CD14-positive monocyte (primary cell): ENCODE results near the gene SMARCA4. TPM values are rescaled to one million over a fixed set of nuclear protein-coding genes. Genes with fewer than 3 reads are reported as not detected.

Experiments
- DNase-seq, 3 donors: peaks; one replicate each; pipeline ENCODE4 v3.0.0-alpha.2; 2011 to 2022
- H2AFZ ChIP-seq: 2 replicates; pipeline ENCODE4 v1.6.0; 2012; ENCODE audit warnings: mild to moderate bottlenecking, low read depth, low read length, inconsistent platforms; ENCODE audit not compliant: insufficient read depth, poor library complexity, severe bottlenecking
- H3K27ac ChIP-seq, 2 donors: 1 replicate in 1 of 2; 2 replicates in 1 of 2; pipeline ENCODE4 v1.5.1; 2012 to 2013; ENCODE audit warnings: low read length in 2 of 2, control low read depth in 1 of 2, inconsistent platforms in 1 of 2, low read depth in 1 of 2, mild to moderate bottlenecking in 1 of 2
- H3K27me3 ChIP-seq, 2 donors: one replicate each; pipeline versions ENCODE4 v1.6.0 to v1.6.1; 2011 to 2013; ENCODE audit warnings: low read length in 2 of 2; ENCODE audit not compliant: control insufficient read depth in 2 of 2, insufficient read depth in 2 of 2
- H3K36me3 ChIP-seq, 2 donors: replicated peaks in 1 of 2; 1 replicate in 1 of 2; 2 replicates in 1 of 2; pipeline versions ENCODE4 v1.5.1 to v1.6.1; 2012 to 2013; ENCODE audit warnings: low read length in 2 of 2, control low read depth in 1 of 2, inconsistent platforms in 1 of 2, mild to moderate bottlenecking in 1 of 2; ENCODE audit not compliant: insufficient read depth in 2 of 2, control insufficient read depth in 1 of 2
- H3K4me1 ChIP-seq, 2 donors: 1 replicate in 1 of 2; 2 replicates in 1 of 2; pipeline versions ENCODE4 v1.5.1 to v1.6.1; 2012 to 2013; ENCODE audit warnings: low read length in 2 of 2, control low read depth in 1 of 2, inconsistent platforms in 1 of 2, mild to moderate bottlenecking in 1 of 2, moderate library complexity in 1 of 2; ENCODE audit not compliant: insufficient read depth in 2 of 2, control insufficient read depth in 1 of 2
- H3K4me2 ChIP-seq: replicated peaks from 2 replicates; pipeline ENCODE3; 2012; ENCODE audit warnings: low read length, moderate library complexity, mild to moderate bottlenecking; ENCODE audit not compliant: poor library complexity, severe bottlenecking; ENCODE audit errors: extremely low read depth
- H3K4me3 ChIP-seq, 3 experiments: fragments of 200-600 bp in 1 of 3; sonication (generic) in 1 of 3; replicated peaks in 1 of 3; 1 replicate in 2 of 3; 2 replicates in 1 of 3; pipeline ENCODE4 v1.5.1; 2011 to 2013; ENCODE audit warnings: low read length in 3 of 3, mild to moderate bottlenecking in 3 of 3, control low read depth in 2 of 3, low read depth in 2 of 3, inconsistent platforms in 1 of 3, moderate library complexity in 1 of 3
- H3K79me2 ChIP-seq: 2 replicates; pipeline ENCODE4 v1.6.0; 2012; ENCODE audit warnings: mild to moderate bottlenecking, control low read depth, inconsistent platforms, low read length, moderate library complexity; ENCODE audit not compliant: insufficient read depth
- H3K9ac ChIP-seq: 2 replicates; pipeline ENCODE4 v1.6.0; 2017; ENCODE audit warnings: low read length, mild to moderate bottlenecking; ENCODE audit not compliant: insufficient read depth, poor library complexity, severe bottlenecking
- H3K9me3 ChIP-seq, 2 donors: replicated peaks in 1 of 2; 1 replicate in 1 of 2; 2 replicates in 1 of 2; pipeline versions ENCODE4 v1.5.1 to v1.6.1; 2012 to 2013; ENCODE audit warnings: low read length in 2 of 2, control low read depth in 1 of 2; ENCODE audit not compliant: control insufficient read depth in 1 of 2, insufficient read depth in 1 of 2
- H4K20me1 ChIP-seq: 2 replicates; pipeline ENCODE4 v1.6.0; 2012; ENCODE audit warnings: mild to moderate bottlenecking, low read length, control low read depth, moderate library complexity; ENCODE audit not compliant: insufficient read depth
- H3K27ac Mint-ChIP-seq, 7 donors: one replicate each; pipeline ENCODE4 v1.8.0; 2020; ENCODE audit warnings: mild to moderate bottlenecking in 7 of 7, mixed read lengths in 7 of 7, moderate library complexity in 6 of 7, inconsistent platforms in 2 of 7
- H3K27me3 Mint-ChIP-seq, 3 donors: one replicate each; pipeline ENCODE4 v1.8.0; 2021 to 2022; ENCODE audit warnings: low read depth in 3 of 3, mild to moderate bottlenecking in 3 of 3, mixed read lengths in 3 of 3, moderate library complexity in 3 of 3, inconsistent platforms in 1 of 3
- H3K36me3 Mint-ChIP-seq, 2 donors: one replicate each; pipeline ENCODE4 v1.8.0; 2020; ENCODE audit warnings: mixed read lengths in 2 of 2, inconsistent platforms in 1 of 2, mild to moderate bottlenecking in 1 of 2
- H3K4me1 Mint-ChIP-seq: one replicate; pipeline ENCODE4 v1.8.0; 2020; ENCODE audit warnings: mild to moderate bottlenecking, mixed read lengths
- H3K4me3 Mint-ChIP-seq, 2 donors: one replicate each; pipeline ENCODE4 v1.8.0; 2020; ENCODE audit warnings: mild to moderate bottlenecking in 2 of 2, mixed read lengths in 2 of 2, moderate library complexity in 1 of 2
- H3K9me3 Mint-ChIP-seq, 7 donors: one replicate each; pipeline ENCODE4 v1.8.0; 2020 to 2022; ENCODE audit warnings: mixed read lengths in 7 of 7, mild to moderate bottlenecking in 6 of 7, moderate library complexity in 6 of 7, inconsistent platforms in 2 of 7
- CTCF ChIP-seq: fragments of 200-600 bp; IDR thresholded peaks from one replicate; pipeline ENCODE4 v1.8.0; 2022; ENCODE audit warnings: antibody characterized with exemption, mild to moderate bottlenecking
- WGBS: methylation state at CpG from one replicate; pipeline ENCODE4 v1.1.5; 2013; ENCODE audit warnings: missing lambda C conversion rate; ENCODE audit not compliant: insufficient coverage; 5-methylcytosine and 5-hydroxymethylcytosine counted together
- intact Hi-C, 2 donors: fragments of 100-400 bp; cut with micrococcal nuclease; formaldehyde crosslinking; loops; one replicate each; pipeline versions ENCODE4 v1.15.0 to v1.15.1; 2023
- polyA plus RNA-seq, 3 donors: library from polyadenylated mRNA; depleted of rRNA in 1 of 3; unstranded in 2 of 3; stranded (reverse) in 1 of 3; fragments of 300-500 nt in 2 of 3; fragments of >200 nt in 1 of 3; fragmentation: Illumina TruSeq in 2 of 3; gene quantifications; 1 replicate in 2 of 3; 2 replicates in 1 of 3; pipeline ENCODE4 v1.2.3, GENCODE V29; 2012 to 2021

The SMARCA4 gene
- polyA plus RNA-seq, 3 donors, result 5.1 to 53.3 (median 7.0) TPM

- H3K27me3 Mint-ChIP-seq, result peaks cover 0 to 2% (median 1%) of the 10 kb centered on the region in 3 donors
- no peak for TF ChIP-seq CTCF
- H3K4me1 Mint-ChIP-seq, result peaks cover 18% of the 10 kb centered on the region
- peaks cover 48 to 75% of the 10 kb centered on the region in 2 donors for H3K36me3 Mint-ChIP-seq
- H3K4me3 Mint-ChIP-seq, result no peak overlapping the region
- Histone ChIP-seq H3K4me2 (no peak overlapping the region), H3K36me3 (peaks cover 19 to 45% of the 10 kb centered on the region in 2 donors), H4K20me1 (no peaks in the 10 kb centered on the region), H3K79me2 (peaks cover 28% of the 10 kb centered on the region), H3K27me3 (no peaks in the 10 kb centered on the region), H2AFZ (no peak overlapping the region), H3K9ac (no peak overlapping the region), H3K4me1 (peaks cover 19 to 24% of the 10 kb centered on the region in 2 donors), H3K27ac (no peak overlapping the region), H3K9me3 (no peaks in the 10 kb centered on the region), H3K4me3 (no peak overlapping the region)
- DNase-seq, result no peak
- 76% methylated on average over 9 of the region's 12 CpGs for WGBS
- peak overlapping the region in 2 of 7 donors; percentile 77 to 81 for H3K27ac Mint-ChIP-seq
- intact Hi-C loops, result no loop called here
- H3K9me3 Mint-ChIP-seq, result peaks cover 0 to 5% (median 0%) of the 10 kb centered on the region in 7 donors
Observed at GRCh38 chr19:11100049-11100448, 139.2 kb downstream of the SMARCA4 start.

GRCh38 chr19:11101057-11101456, 140.2 kb downstream of the SMARCA4 start:
- intact Hi-C loops, result no loop called here
- peaks cover 23% of the 10 kb centered on the region for H3K79me2 ChIP-seq

More at GRCh38 chr19:11101057-11101456, 140.2 kb downstream of the SMARCA4 start:
- H3K27me3 Mint-ChIP-seq, result peaks cover 0 to 2% (median 1%) of the 10 kb centered on the region in 3 donors
- H3K9ac ChIP-seq, result no peak overlapping the region
- no peak overlapping the region for H2AFZ ChIP-seq
- no peak overlapping the region for H3K4me3 Mint-ChIP-seq
- H3K27ac Mint-ChIP-seq, result no peak overlapping the region
- peaks cover 22 to 55% of the 10 kb centered on the region in 2 donors for H3K36me3 ChIP-seq
- peaks cover 9 to 14% of the 10 kb centered on the region in 2 donors for H3K4me1 ChIP-seq
- peaks cover 0 to 5% (median 0%) of the 10 kb centered on the region in 7 donors for H3K9me3 Mint-ChIP-seq
- peaks cover 8% of the 10 kb centered on the region for H3K4me1 Mint-ChIP-seq
- H4K20me1 ChIP-seq, result no peaks in the 10 kb centered on the region
- no peak for DNase-seq
- no peak for TF ChIP-seq CTCF
- H3K27me3 ChIP-seq, result no peaks in the 10 kb centered on the region
- no peaks in the 10 kb centered on the region for H3K9me3 ChIP-seq
- 80% methylated on average over 1 of the region's 5 CpGs for WGBS
- H3K4me3 ChIP-seq, result no peak overlapping the region
- peaks cover 58 to 81% of the 10 kb centered on the region in 2 donors for H3K36me3 Mint-ChIP-seq
- H3K27ac ChIP-seq, result no peak overlapping the region
- H3K4me2 ChIP-seq, result no peak overlapping the region
